H1 (cell line): ENCODE data around the gene IFTAP. TPM values are rescaled to one million over a fixed set of nuclear protein-coding genes. Genes with fewer than 3 reads are reported as not detected.

Source experiments
- FOSL1 ChIP-seq: IDR thresholded peaks from 2 replicates; pipeline ENCODE4 v1.6.1; 2011; ENCODE audit warnings: mild to moderate bottlenecking, low read depth, low read length, moderate library complexity; ENCODE audit not compliant: insufficient read depth
- JUND ChIP-seq: IDR thresholded peaks from 2 replicates; pipeline ENCODE4 v1.6.1; 2011; ENCODE audit warnings: mild to moderate bottlenecking, improper control_type of control experiment, low read length
- RNF2 ChIP-seq: fragments of 200-900, 300-1000 bp; sonication (generic); IDR thresholded peaks from 2 replicates; pipeline ENCODE4 v1.7.1; 2016; ENCODE audit warnings: borderline replicate concordance, low read depth, mild to moderate bottlenecking, antibody characterized with exemption, low read length; ENCODE audit not compliant: poor library complexity, severe bottlenecking; ENCODE audit errors: missing control alignments
- SAP30 ChIP-seq: fragments of 300-600 bp; sonication (generic); IDR thresholded peaks from 2 replicates; pipeline ENCODE4 v1.7.1; 2012; ENCODE audit warnings: low read length, moderate library complexity, mild to moderate bottlenecking, inconsistent platforms; ENCODE audit not compliant: insufficient read depth, insufficient replicate concordance
- SP1 ChIP-seq: IDR thresholded peaks from 2 replicates; pipeline ENCODE4 v1.6.1; 2011; ENCODE audit warnings: low read depth, low read length
- YY1 ChIP-seq: IDR thresholded peaks from 2 replicates; pipeline ENCODE4 v1.6.1; 2011; ENCODE audit warnings: low read depth, mild to moderate bottlenecking, low read length
- polyA plus RNA-seq, 7 experiments: library from polyadenylated mRNA; depleted of rRNA in 3 of 7; stranded (reverse) in 5 of 7; unstranded in 2 of 7; fragments of >200 nt in 5 of 7; fragments of 200-250 nt in 2 of 7; gene quantifications; 1 replicate in 5 of 7; 2 replicates in 1 of 7; 4 replicates in 1 of 7; pipeline versions ENCODE4 v1.2.1 to v1.2.3, GENCODE V29; 2011 to 2013; ENCODE audit warnings: missing spikeins in 2 of 7, mixed read lengths in 2 of 7
- total RNA-seq: library from RNA; stranded (reverse); fragmentation: NEBNext Ultra II Directional; extraction: Animal tissue kit (Norgen Biotek cat#: 25700); gene quantifications from 2 replicates; pipeline ENCODE4 v1.2.1, GENCODE V29; 2021
- TF ChIP-seq, protein P1 (sequence below), 3 experiments: IDR thresholded peaks; 1 replicate in 2 of 3; 2 replicates in 1 of 3; pipeline versions ENCODE4 v1.5.1 to v1.6.1; 2011; ENCODE audit warnings: low read length in 3 of 3, mild to moderate bottlenecking in 3 of 3, inconsistent platforms in 2 of 3, low read depth in 1 of 3, moderate library complexity in 1 of 3; ENCODE audit not compliant: insufficient read depth in 1 of 3; ENCODE audit errors: control extremely low read depth in 1 of 3

Gene IFTAP
- total and polyA plus RNA-seq, 2 of the 8 experiments (the other 6 are each of a cell fraction or from before 2014, with no cell fraction given): 21.2 to 23.9 TPM

DNA sequence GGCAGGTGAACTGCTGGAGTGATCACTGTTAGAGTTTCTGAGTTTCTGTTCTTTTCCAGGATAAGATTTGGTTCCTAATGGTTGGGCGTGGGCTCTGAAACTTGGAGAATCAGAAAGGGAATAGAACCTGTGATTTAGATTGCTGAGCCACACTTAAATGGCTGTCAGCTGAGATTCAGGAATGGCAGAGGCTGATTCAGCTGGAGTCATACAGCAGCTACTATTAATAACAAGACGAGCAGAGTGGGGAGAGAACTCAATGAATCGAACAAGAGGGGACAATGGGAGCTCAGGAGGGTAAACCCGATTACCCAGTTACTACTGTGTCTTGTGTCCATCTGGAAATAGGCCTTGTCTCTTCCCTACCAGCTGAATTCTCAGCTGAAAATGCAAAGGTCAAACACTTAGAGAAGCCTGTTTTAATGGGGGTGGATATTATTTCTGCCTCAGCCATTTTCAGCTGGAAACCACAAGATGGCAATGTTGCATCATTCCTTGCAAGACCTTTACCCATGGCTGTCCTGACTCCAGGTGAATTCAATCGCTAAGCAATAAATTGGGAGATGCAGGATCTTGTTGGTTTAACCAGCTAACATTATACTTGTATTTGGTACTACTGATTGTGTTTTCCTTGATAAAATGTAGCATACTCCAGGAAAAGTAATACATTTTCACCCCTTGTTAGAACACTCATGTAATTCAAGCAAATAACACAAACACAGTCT lies 108.2 kb downstream of the IFTAP start (continued):
- TF ChIP-seq RNF2: no peak
- TF ChIP-seq, protein P1, sequence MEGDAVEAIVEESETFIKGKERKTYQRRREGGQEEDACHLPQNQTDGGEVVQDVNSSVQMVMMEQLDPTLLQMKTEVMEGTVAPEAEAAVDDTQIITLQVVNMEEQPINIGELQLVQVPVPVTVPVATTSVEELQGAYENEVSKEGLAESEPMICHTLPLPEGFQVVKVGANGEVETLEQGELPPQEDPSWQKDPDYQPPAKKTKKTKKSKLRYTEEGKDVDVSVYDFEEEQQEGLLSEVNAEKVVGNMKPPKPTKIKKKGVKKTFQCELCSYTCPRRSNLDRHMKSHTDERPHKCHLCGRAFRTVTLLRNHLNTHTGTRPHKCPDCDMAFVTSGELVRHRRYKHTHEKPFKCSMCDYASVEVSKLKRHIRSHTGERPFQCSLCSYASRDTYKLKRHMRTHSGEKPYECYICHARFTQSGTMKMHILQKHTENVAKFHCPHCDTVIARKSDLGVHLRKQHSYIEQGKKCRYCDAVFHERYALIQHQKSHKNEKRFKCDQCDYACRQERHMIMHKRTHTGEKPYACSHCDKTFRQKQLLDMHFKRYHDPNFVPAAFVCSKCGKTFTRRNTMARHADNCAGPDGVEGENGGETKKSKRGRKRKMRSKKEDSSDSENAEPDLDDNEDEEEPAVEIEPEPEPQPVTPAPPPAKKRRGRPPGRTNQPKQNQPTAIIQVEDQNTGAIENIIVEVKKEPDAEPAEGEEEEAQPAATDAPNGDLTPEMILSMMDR (IDR thresholded peaks at IDR 0.05; ENCODE audit: control extremely low read depth in 1 of 3, insufficient read depth in 1 of 3, low read depth in 1 of 3, low read length in 3 of 3): peak in 2 of 3 experiments; percentile 92 to 96; a peak in 3 of 4 replicates
- peak; percentile 54 for TF ChIP-seq JUND
- TF ChIP-seq YY1: peak; percentile 83
- TF ChIP-seq SAP30: no peak
- TF ChIP-seq FOSL1: no peak
- TF ChIP-seq SP1: no peak
